Activated T-cell treated with anti-CD3 and anti-CD28 coated beads, Interleukin-2, amount 50 U/mL, for 1 hour (primary cell): ENCODE results near the gene SCAMP2.

Source experiments
- DNase-seq: peaks from one replicate; pipeline ENCODE4 v3.0.0-alpha.2; 2020

SCAMP2 gene

GRCh38 chr15:74815961-74816360, 57.2 kb downstream of the SCAMP2 start:
- no peak for DNase-seq

- DNase-seq: no peak
Measured at GRCh38 chr15:74815121-74815934, 57.8 kb downstream of the SCAMP2 start.

- DNase-seq: no peak
Measured at GRCh38 chr15:74812533-74812932, 60.6 kb downstream of the SCAMP2 start, which contains the start of gene LMAN1L. Gene LMAN1L, plus strand, starts transcription at chr15:74812835. Its CDS starts 20 bp downstream, at chr15:74812855.

- no peak for DNase-seq
Measured at GRCh38 chr15:74809956-74810355, 63.2 kb downstream of the SCAMP2 start.

GRCh38 chr15:74809242-74809641, 63.9 kb downstream of the SCAMP2 start:
- DNase-seq: no peak

- no peak for DNase-seq
Measured at GRCh38 chr15:74808840-74809229, 64.3 kb downstream of the SCAMP2 start.

- no peak for DNase-seq
Measured at GRCh38 chr15:74808078-74808839, 64.9 kb downstream of the SCAMP2 start.

DNA sequence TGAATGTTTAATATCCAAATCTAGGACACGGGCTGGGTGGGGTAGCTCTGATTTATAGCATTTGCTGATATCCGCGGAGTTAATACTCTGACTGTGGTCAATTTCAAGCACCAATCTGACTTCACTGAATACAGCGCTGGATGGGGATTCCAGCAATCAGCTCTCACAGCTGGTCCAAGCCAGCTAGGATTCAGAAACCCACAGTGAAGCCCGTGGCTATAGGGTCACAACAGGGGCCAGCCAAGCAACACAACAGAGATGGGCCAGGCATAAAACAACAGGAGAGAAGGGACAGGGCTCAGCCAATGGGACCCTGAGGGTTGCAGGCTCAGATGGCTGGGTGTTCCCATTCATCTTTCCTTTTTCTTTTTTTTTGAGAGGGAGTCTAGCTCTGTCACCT, 65.9 kb downstream of the SCAMP2 start:
- DNase-seq: no peak

- DNase-seq: no peak
Measured at GRCh38 chr15:74804935-74805334, 68.2 kb downstream of the SCAMP2 start.

DNA sequence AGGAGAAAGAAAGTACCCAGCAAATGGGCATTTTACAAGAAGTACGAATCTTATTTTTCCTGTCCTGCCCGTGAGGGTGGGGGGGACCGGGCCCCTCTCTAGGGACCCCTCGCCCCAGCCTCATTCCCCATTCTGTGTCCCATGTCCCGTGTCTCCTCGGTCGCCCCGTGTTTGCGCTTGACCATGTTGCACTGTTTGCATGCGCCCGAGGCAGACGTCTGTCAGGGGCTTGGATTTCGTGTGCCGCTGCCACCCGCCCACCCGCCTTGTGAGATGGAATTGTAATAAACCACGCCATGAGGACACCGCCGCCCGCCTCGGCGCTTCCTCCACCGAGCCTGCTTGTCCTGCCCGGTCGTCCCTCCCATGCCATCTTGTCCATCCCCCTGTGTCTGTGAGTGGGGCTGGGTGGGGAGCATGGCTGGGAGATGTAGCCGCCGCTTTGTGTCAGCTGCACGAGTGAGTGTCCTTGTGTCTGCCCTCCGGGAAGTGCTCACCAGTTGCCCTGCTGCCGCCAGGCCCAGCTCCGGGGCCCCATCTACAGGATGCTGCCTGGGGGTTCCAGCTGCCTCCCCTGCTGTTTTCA, 70.2 kb downstream of the SCAMP2 start:
- DNase-seq: no peak

DNA sequence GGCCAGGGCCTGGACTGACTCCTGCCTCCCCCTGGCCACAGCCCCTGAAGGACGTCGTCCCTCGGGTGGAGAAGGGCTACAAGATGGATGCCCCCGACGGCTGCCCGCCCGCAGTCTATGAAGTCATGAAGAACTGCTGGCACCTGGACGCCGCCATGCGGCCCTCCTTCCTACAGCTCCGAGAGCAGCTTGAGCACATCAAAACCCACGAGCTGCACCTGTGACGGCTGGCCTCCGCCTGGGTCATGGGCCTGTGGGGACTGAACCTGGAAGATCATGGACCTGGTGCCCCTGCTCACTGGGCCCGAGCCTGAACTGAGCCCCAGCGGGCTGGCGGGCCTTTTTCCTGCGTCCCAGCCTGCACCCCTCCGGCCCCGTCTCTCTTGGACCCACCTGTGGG, 70.9 kb downstream of the SCAMP2 start:
- no peak for DNase-seq

GRCh38 chr15:74801311-74801997, 71.7 kb downstream of the SCAMP2 start:
- DNase-seq: no peak

DNA sequence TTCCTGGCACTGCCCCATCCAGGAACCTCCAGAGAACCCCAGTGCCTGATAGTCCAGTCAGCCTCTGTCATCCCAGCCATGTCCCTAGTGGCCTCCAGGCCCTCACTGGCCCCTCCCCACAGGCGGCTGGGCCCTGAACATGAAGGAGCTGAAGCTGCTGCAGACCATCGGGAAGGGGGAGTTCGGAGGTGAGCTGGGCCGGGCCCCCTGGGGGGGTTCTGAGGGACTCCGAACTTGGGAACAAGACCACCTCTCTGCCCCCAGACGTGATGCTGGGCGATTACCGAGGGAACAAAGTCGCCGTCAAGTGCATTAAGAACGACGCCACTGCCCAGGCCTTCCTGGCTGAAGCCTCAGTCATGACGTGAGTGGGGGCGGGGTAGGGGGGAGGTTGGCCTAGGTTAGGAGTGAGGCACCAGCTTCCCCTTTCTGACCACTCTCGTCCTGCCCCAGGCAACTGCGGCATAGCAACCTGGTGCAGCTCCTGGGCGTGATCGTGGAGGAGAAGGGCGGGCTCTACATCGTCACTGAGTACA, 72.5 kb downstream of the SCAMP2 start:
- no peak for DNase-seq

GRCh38 chr15:74799856-74800558, 73.2 kb downstream of the SCAMP2 start:
- DNase-seq: peak; percentile 92

- DNase-seq: no peak
Measured at GRCh38 chr15:74799255-74799855, 73.8 kb downstream of the SCAMP2 start.

GRCh38 chr15:74798388-74799254, 74.5 kb downstream of the SCAMP2 start:
- no peak for DNase-seq

DNA sequence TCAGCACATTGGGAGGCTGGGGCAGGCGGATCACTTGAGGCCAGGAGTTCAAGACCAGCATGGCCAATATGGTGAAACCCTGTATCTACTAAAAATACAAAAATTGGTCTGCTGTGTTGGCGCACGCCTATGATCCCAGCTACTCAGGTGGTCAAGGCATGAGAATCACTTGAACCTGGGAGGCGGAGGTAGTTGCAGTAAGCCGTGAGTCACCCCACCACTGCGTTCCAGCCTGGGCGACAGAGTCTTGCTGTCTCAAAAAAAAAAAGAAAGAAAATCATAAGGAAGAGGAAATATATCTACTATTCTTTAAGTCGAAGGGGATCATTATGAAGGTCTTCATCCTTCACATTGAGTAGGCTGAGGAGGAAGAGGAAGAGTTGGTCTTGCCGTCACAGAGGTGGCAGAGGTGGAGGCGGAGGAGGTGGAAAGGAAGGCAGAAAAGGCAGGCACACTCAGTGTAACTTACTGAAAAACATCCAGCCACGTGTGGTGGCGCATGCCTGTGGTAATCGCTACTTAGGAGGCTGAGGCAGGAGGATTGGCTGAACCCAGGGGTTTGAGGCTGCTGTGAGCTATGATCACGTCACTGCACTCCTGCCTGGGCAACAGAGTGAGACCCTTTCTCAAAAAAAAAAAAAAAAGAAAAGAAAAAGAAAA, 77.1 kb downstream of the SCAMP2 start:
- peak; percentile 56 for DNase-seq

- DNase-seq: no peak
Measured at GRCh38 chr15:74794970-74795349, 78.2 kb downstream of the SCAMP2 start.

- no peak for DNase-seq
Measured at GRCh38 chr15:74794248-74794969, 78.8 kb downstream of the SCAMP2 start.
